GM23248 (cell line): Measurements from ENCODE around the gene SV2C.

ENCODE experiments used
- EZH2 ChIP-seq: fragments of 200-600 bp; sonication (generic); IDR thresholded peaks from 2 replicates; pipeline ENCODE4 v1.6.1; 2018; ENCODE audit warnings: antibody characterized with exemption, mild to moderate bottlenecking; ENCODE audit not compliant: insufficient read depth, poor library complexity, severe bottlenecking
- EZH2phosphoT487 ChIP-seq: fragments of 200-600 bp; sonication (generic); IDR thresholded peaks from 2 replicates; pipeline ENCODE4 v1.6.1; 2018; ENCODE audit warnings: antibody characterized with exemption, moderate library complexity, mild to moderate bottlenecking, low read depth; ENCODE audit not compliant: insufficient read depth

GRCh38 chr5:76199336-76200318 is 116.4 kb downstream of the SV2C start:
- TF ChIP-seq EZH2 (no peak), EZH2phosphoT487 (no peak)
